ENCODE results near the gene AGPAT4. TPM values are rescaled to one million over a fixed set of nuclear protein-coding genes. Genes with fewer than 3 reads are reported as not detected.

Gene AGPAT4
- total and polyA plus RNA-seq, 2 of the 4 experiments (the other 2 are of a cell fraction), result 3.6 to 3.8 TPM

DNA sequence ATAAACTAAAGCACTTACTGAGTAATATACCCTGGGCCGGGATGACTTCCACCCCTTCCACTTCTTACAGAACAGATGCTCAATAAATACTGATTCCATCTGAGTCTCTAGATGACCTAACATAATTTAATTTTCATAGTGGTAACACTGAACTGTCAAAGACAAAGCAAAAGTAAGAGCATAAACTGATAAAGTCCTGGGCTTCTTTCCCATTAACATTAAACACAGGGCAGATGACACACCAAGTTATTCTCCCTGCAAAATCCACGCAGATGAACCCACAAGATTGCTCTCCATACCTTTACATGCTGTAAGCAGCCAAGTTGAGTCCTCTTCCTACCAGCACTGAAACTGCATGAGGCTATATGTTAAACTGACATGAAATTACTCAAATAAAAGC lies 27.1 kb downstream of the AGPAT4 start:
- intact Hi-C loops (cut with micrococcal nuclease) (no loop called here), in situ Hi-C loops (cut with MboI; ENCODE audit: low sequenced_read_pairs) (no loop called here), dilution Hi-C loops (cut with HindIII; ENCODE audit: low sequenced_read_pairs, unreplicated experiment) (no loop called here)
- TF ChIP-seq NFE2L2 (IDR thresholded peaks at IDR 0.05; ENCODE audit: low read depth, low read length), result no peak
- no peak for TF ChIP-seq RAD21 (IDR thresholded peaks at IDR 0.05; ENCODE audit: low read length)
- TF ChIP-seq MAFK (IDR thresholded peaks at IDR 0.05; ENCODE audit: low read depth, low read length), result no peak
- TF ChIP-seq RCOR1 (IDR thresholded peaks at IDR 0.05; ENCODE audit: insufficient replicate concordance, low read length), result no peak
- TF ChIP-seq BHLHE40 (IDR thresholded peaks at IDR 0.05; ENCODE audit: low read depth, low read length), result no peak
- Histone ChIP-seq H3K23ac (ENCODE audit: low read depth, low read length) (no peak overlapping the region), H4K8ac (ENCODE audit: low read depth in 2 of 2, low read length in 2 of 2) (no peak overlapping the region), H3K36me3 (ENCODE audit: control insufficient read depth, insufficient read depth, low read length) (no peaks in the 10 kb centered on the region), H3K9me1 (ENCODE audit: insufficient read depth, low read length) (peaks cover 3% of the 10 kb centered on the region; the same call in 1 of the 2 replicates), H2BK120ac (ENCODE audit: low read depth, low read length) (no peak overlapping the region), H3K27me3 (ENCODE audit: control insufficient read depth, insufficient read depth, low read length) (no peaks in the 10 kb centered on the region), H3K79me1 (ENCODE audit: low read depth in 1 of 2, low read length in 2 of 2) (peaks cover 14 to 17% of the 10 kb centered on the region in 2 experiments; a peak in 3 of 4 replicates), H3K18ac (ENCODE audit: low read depth, low read length) (no peak overlapping the region), H3K14ac (replicated peaks; ENCODE audit: low read depth, low read length) (no peak overlapping the region), H3K56ac (ENCODE audit: extremely low read depth, insufficient read depth, low read length) (no peak overlapping the region), H4K20me1 (ENCODE audit: insufficient read depth, low read length) (no peaks in the 10 kb centered on the region), H3K4me3 (ENCODE audit: insufficient read depth, low read depth, low read length) (no peak overlapping the region), H3K9ac (ENCODE audit: low read depth, low read length) (no peak overlapping the region), H3K4ac (ENCODE audit: low read depth, low read length) (no peak overlapping the region), H3K4me1 (ENCODE audit: control insufficient read depth, insufficient read depth, low read length) (peaks cover 3% of the 10 kb centered on the region; the same call in 1 of the 2 replicates), H4K91ac (ENCODE audit: insufficient read depth, low read depth, low read length) (no peak overlapping the region), H3K27ac (ENCODE audit: insufficient read depth, low read length) (no peak overlapping the region), H3K4me2 (ENCODE audit: low read depth, low read length) (no peak overlapping the region), H2BK5ac (ENCODE audit: low read depth, low read length, poor library complexity, severe bottlenecking) (no peak overlapping the region), H2BK20ac (ENCODE audit: low read depth, low read length) (no peak overlapping the region), H4K5ac (ENCODE audit: low read depth, low read length) (no peak overlapping the region), H2BK15ac (ENCODE audit: low read depth, low read length) (no peak overlapping the region), H2AK5ac (ENCODE audit: low read depth, low read length) (no peak overlapping the region), H2AK9ac (replicated peaks; ENCODE audit: low read depth, low read length, poor library complexity) (no peak overlapping the region), H2AFZ (replicated peaks; ENCODE audit: low read length, poor library complexity) (no peak overlapping the region), H3K9me3 (ENCODE audit: control insufficient read depth, insufficient read depth, low read length) (no peaks in the 10 kb centered on the region)
- ChIA-PET POLR2A (ENCODE audit: unreplicated experiment) (no interaction called here), CTCF (interaction anchor here (0.6 kb wide), 1 partner anchor 29 kb away, joined by 3 read pairs; no protein-coding TSS in a partner anchor)
- DNase-seq (peak; percentile 87), ATAC-seq (ENCODE audit: low read depth) (peak; percentile 81)
- WGBS, 2 experiments (ENCODE audit: extremely low coverage in 2 of 2, insufficient read length in 1 of 2), result no CpG with 5 or more reads among the region's 2 CpGs
- no TSS peak for BruUV-seq (replicated peaks)
